Stimulated activated CD8-positive, alpha-beta memory T cell treated with anti-CD3 and anti-CD28 coated beads, Interleukin-15, amount 100 ng/mL, for 24 hours (primary cell): ENCODE data around the gene CDKN1B.
A peak's percentile ranks its signal among the peaks of the same experiment; 100 is the strongest.

ENCODE experiments used
- DNase-seq: peaks from one replicate; pipeline ENCODE4 v3.0.0-alpha.2; 2020; ENCODE audit warnings: low read depth

CDKN1B gene

GRCh38 chr12:12716793-12717585, at the start of gene CDKN1B:
CDKN1B (plus strand) TSS chr12:12717368; CDS start chr12:12717840, 472 bp downstream.
- no peak for DNase-seq

- no peak for DNase-seq
Measured at GRCh38 chr12:12668005-12668404, 49.2 kb upstream of the CDKN1B start.

GRCh38 chr12:12669020-12669419, 48.1 kb upstream of the CDKN1B start:
- DNase-seq: no peak

- DNase-seq: no peak
Measured at GRCh38 chr12:12671850-12672660, 45.1 kb upstream of the CDKN1B start.

GRCh38 chr12:12673296-12673695, 43.9 kb upstream of the CDKN1B start:
- DNase-seq: no peak

- no peak for DNase-seq
Measured at GRCh38 chr12:12676605-12677004, 40.6 kb upstream of the CDKN1B start.

GRCh38 chr12:12681061-12681765, 36.0 kb upstream of the CDKN1B start:
- DNase-seq: no peak

- no peak for DNase-seq
Measured at GRCh38 chr12:12682284-12682683, 34.9 kb upstream of the CDKN1B start.

GRCh38 chr12:12683136-12683697, 34.0 kb upstream of the CDKN1B start:
- DNase-seq: no peak

- DNase-seq: no peak
Measured at GRCh38 chr12:12683725-12684124, 33.4 kb upstream of the CDKN1B start.

- no peak for DNase-seq
Measured at GRCh38 chr12:12684375-12685106, 32.6 kb upstream of the CDKN1B start.

GRCh38 chr12:12685305-12685704, 31.9 kb upstream of the CDKN1B start:
- DNase-seq: no peak

GRCh38 chr12:12686472-12686871, 30.7 kb upstream of the CDKN1B start:
- DNase-seq: no peak

- no peak for DNase-seq
Measured at GRCh38 chr12:12686925-12687324, 30.2 kb upstream of the CDKN1B start.

GRCh38 chr12:12689647-12690300, 27.4 kb upstream of the CDKN1B start:
- DNase-seq: no peak

GRCh38 chr12:12691549-12691948, 25.6 kb upstream of the CDKN1B start:
- DNase-seq: no peak

GRCh38 chr12:12693111-12693671, 24.0 kb upstream of the CDKN1B start:
- DNase-seq: no peak

- peak; percentile 74 for DNase-seq
Measured at GRCh38 chr12:12696562-12697383, 20.4 kb upstream of the CDKN1B start.

GRCh38 chr12:12699345-12699744, 17.8 kb upstream of the CDKN1B start:
- no peak for DNase-seq

- DNase-seq: no peak
Measured at GRCh38 chr12:12700254-12700653, 16.9 kb upstream of the CDKN1B start.
